Activated CD4-positive, alpha-beta T cell treated with anti-CD3 and anti-CD28 coated beads for 48 hours (primary cell): Measurements from ENCODE around the gene CMA1.
"Not testable (repeated sequence)": the region's sequence is repeated elsewhere in the genome, so short reads cannot be mapped to it uniquely, and the experiment has no call there.

ENCODE experiments used
- DNase-seq: peaks from one replicate; pipeline ENCODE4 v3.0.0-alpha.2; 2020

CMA1 gene

GRCh38 chr14:24508155-24508840, at the start of gene CMA1:
TSS of gene CMA1 (minus strand) at chr14:24508265. CDS start at chr14:24508235, 30 bp downstream.
- no peak for DNase-seq

- DNase-seq = no peak
Measured at GRCh38 chr14:24556756-24557155, 48.7 kb upstream of the CMA1 start.

GRCh38 chr14:24549064-24549463, 41.0 kb upstream of the CMA1 start:
- not testable (repeated sequence) for DNase-seq

GRCh38 chr14:24542346-24542936, 34.4 kb upstream of the CMA1 start:
- DNase-seq = no peak

GRCh38 chr14:24535737-24536136, 27.7 kb upstream of the CMA1 start:
- DNase-seq = peak; percentile 8

- no peak for DNase-seq
Measured at GRCh38 chr14:24534286-24534685, 26.2 kb upstream of the CMA1 start.

- not testable (repeated sequence) for DNase-seq
Measured at GRCh38 chr14:24525877-24526620, 18.0 kb upstream of the CMA1 start.

GRCh38 chr14:24518851-24519250, 10.8 kb upstream of the CMA1 start:
- DNase-seq = no peak

GRCh38 chr14:24514209-24514608, 6.1 kb upstream of the CMA1 start:
- no peak for DNase-seq

- DNase-seq = no peak
Measured at GRCh38 chr14:24513009-24513408, 4.9 kb upstream of the CMA1 start.

GRCh38 chr14:24506443-24506842, 1.6 kb downstream of the CMA1 start:
- DNase-seq = no peak

- no peak for DNase-seq
Measured at GRCh38 chr14:24504425-24504950, 3.6 kb downstream of the CMA1 start.

- DNase-seq = not testable (repeated sequence)
Measured at GRCh38 chr14:24491586-24492408, 16.3 kb downstream of the CMA1 start.

- DNase-seq = no peak
Measured at GRCh38 chr14:24483604-24484252, 24.3 kb downstream of the CMA1 start.

GRCh38 chr14:24482699-24483303, 25.3 kb downstream of the CMA1 start:
- not testable (repeated sequence) for DNase-seq

- peak; percentile 77 for DNase-seq
Measured at GRCh38 chr14:24481622-24482324, 26.3 kb downstream of the CMA1 start.

GRCh38 chr14:24479999-24480398, 28.1 kb downstream of the CMA1 start:
- DNase-seq = not testable (repeated sequence)

GRCh38 chr14:24475261-24475660, 32.8 kb downstream of the CMA1 start:
- DNase-seq = no peak

- DNase-seq = no peak
Measured at GRCh38 chr14:24473211-24473610, 34.9 kb downstream of the CMA1 start.

- DNase-seq = not testable (repeated sequence)
Measured at GRCh38 chr14:24470450-24470849, 37.6 kb downstream of the CMA1 start.

GRCh38 chr14:24465805-24466204, 42.3 kb downstream of the CMA1 start:
- no peak for DNase-seq
